DND-41 (cell line): ENCODE data around the gene TCF4.

ENCODE experiments used
- ATAC-seq: fragments of 200-7000 bp; cut with Tn5 transposase; 3 replicates; pipeline ENCODE4 v1.9.1; 2021; ENCODE audit warnings: low read depth; ENCODE audit not compliant: insufficient read depth
- DNase-seq: peaks from one replicate; pipeline ENCODE4 v3.0.0-alpha.2; 2020
- H2AFZ ChIP-seq: 2 replicates; pipeline ENCODE4 v1.6.0; 2012; ENCODE audit warnings: low read depth, low read length
- H3K27ac ChIP-seq: 2 replicates; pipeline ENCODE4 v1.5.1; 2012; ENCODE audit warnings: low read length, inconsistent platforms
- H3K27me3 ChIP-seq: fragments of 200-600 bp; sonication (generic); 2 replicates; pipeline ENCODE4 v1.6.0; 2012; ENCODE audit warnings: low read length, mild to moderate bottlenecking, inconsistent platforms; ENCODE audit not compliant: insufficient read depth, poor library complexity
- H3K36me3 ChIP-seq: 2 replicates; pipeline ENCODE4 v1.5.1; 2012; ENCODE audit warnings: low read length, inconsistent platforms; ENCODE audit not compliant: insufficient read depth
- H3K4me1 ChIP-seq: 2 replicates; pipeline ENCODE4 v1.5.1; 2012; ENCODE audit warnings: mild to moderate bottlenecking, low read length; ENCODE audit not compliant: insufficient read depth
- H3K4me2 ChIP-seq: 2 replicates; pipeline ENCODE4 v1.6.0; 2012; ENCODE audit warnings: mild to moderate bottlenecking, moderate library complexity, low read length, inconsistent platforms; ENCODE audit not compliant: insufficient read depth
- H3K4me3 ChIP-seq, 2 experiments: fragments of 200-600 bp in 1 of 2; shearing (Covaris generic) in 1 of 2; 2 replicates each; pipeline ENCODE4 v1.5.1; 2012 to 2016; ENCODE audit warnings: inconsistent platforms in 2 of 2, low read length in 2 of 2, mild to moderate bottlenecking in 2 of 2, low read depth in 1 of 2, moderate library complexity in 1 of 2
- H3K79me2 ChIP-seq: 2 replicates; pipeline ENCODE4 v1.6.0; 2012; ENCODE audit warnings: low read length, inconsistent platforms; ENCODE audit not compliant: insufficient read depth
- H3K9ac ChIP-seq: 2 replicates; pipeline ENCODE4 v1.6.0; 2012; ENCODE audit warnings: low read depth, mild to moderate bottlenecking, inconsistent platforms, low read length, moderate library complexity
- H3K9me3 ChIP-seq: 2 replicates; pipeline ENCODE4 v1.5.1; 2012; ENCODE audit warnings: low read length, moderate library complexity, mild to moderate bottlenecking, inconsistent platforms; ENCODE audit not compliant: insufficient read depth, severe bottlenecking
- H4K20me1 ChIP-seq: 2 replicates; pipeline ENCODE4 v1.6.0; 2012; ENCODE audit warnings: low read length; ENCODE audit not compliant: insufficient read depth
- CTCF ChIP-seq: IDR thresholded peaks from 2 replicates; pipeline ENCODE4 v1.5.1; 2012; ENCODE audit warnings: borderline replicate concordance, low read length, moderate library complexity, mild to moderate bottlenecking; ENCODE audit not compliant: poor library complexity, severe bottlenecking; ENCODE audit errors: extremely low read depth
- EZH2 ChIP-seq: IDR thresholded peaks from 3 replicates; pipeline ENCODE4 v1.6.1; 2012; ENCODE audit warnings: borderline replicate concordance, low read depth, mild to moderate bottlenecking, moderate library complexity, low read length, inconsistent platforms; ENCODE audit not compliant: severe bottlenecking

TCF4 gene

GRCh38 chr18:55634545-55634944 is 46.6 kb upstream of the TCF4 start:
- Histone ChIP-seq H3K36me3 (no peaks in the 10 kb centered on the region), H3K27ac (no peak overlapping the region), H3K9ac (no peak overlapping the region), H3K4me1 (no peaks in the 10 kb centered on the region), H3K27me3 (no peaks in the 10 kb centered on the region), H3K4me3 (no peak overlapping the region), H3K4me2 (no peak overlapping the region), H2AFZ (no peak overlapping the region), H3K79me2 (no peaks in the 10 kb centered on the region), H3K9me3 (no peaks in the 10 kb centered on the region), H4K20me1 (no peaks in the 10 kb centered on the region)
- TF ChIP-seq EZH2, result no peak
- TF ChIP-seq CTCF, result no peak
- no peak for ATAC-seq
- DNase-seq, result no peak

GRCh38 chr18:55633032-55633431 is 45.0 kb upstream of the TCF4 start:
- Histone ChIP-seq H3K36me3 (no peaks in the 10 kb centered on the region), H3K4me1 (no peaks in the 10 kb centered on the region), H3K9me3 (no peaks in the 10 kb centered on the region), H3K4me2 (no peak overlapping the region), H3K4me3 (no peak overlapping the region), H2AFZ (no peak overlapping the region), H3K79me2 (no peaks in the 10 kb centered on the region), H4K20me1 (no peaks in the 10 kb centered on the region), H3K27me3 (no peaks in the 10 kb centered on the region), H3K9ac (no peak overlapping the region), H3K27ac (no peak overlapping the region)
- ATAC-seq, result no peak
- TF ChIP-seq CTCF (no peak), EZH2 (no peak)
- no peak for DNase-seq

GRCh38 chr18:55629133-55629532 is 41.1 kb upstream of the TCF4 start:
- no peaks in the 10 kb centered on the region for H3K4me1 ChIP-seq
- TF ChIP-seq EZH2 (no peak), CTCF (no peak)
- no peaks in the 10 kb centered on the region for H4K20me1 ChIP-seq
- H3K9me3 ChIP-seq, result no peaks in the 10 kb centered on the region
- H3K9ac ChIP-seq, result no peak overlapping the region
- no peak for DNase-seq
- H3K27ac ChIP-seq, result no peak overlapping the region
- no peaks in the 10 kb centered on the region for H3K79me2 ChIP-seq
- no peak overlapping the region for H3K4me2 ChIP-seq
- no peak overlapping the region for H2AFZ ChIP-seq
- H3K4me3 ChIP-seq, result no peak overlapping the region
- no peaks in the 10 kb centered on the region for H3K36me3 ChIP-seq
- H3K27me3 ChIP-seq, result no peaks in the 10 kb centered on the region
- no peak for ATAC-seq

GRCh38 chr18:55627007-55627406 is 39.0 kb upstream of the TCF4 start:
- H3K27me3 ChIP-seq, result no peaks in the 10 kb centered on the region
- no peaks in the 10 kb centered on the region for H3K79me2 ChIP-seq
- H3K9ac ChIP-seq, result no peak overlapping the region
- H3K36me3 ChIP-seq, result no peaks in the 10 kb centered on the region
- H3K4me3 ChIP-seq, result no peak overlapping the region
- H3K9me3 ChIP-seq, result no peaks in the 10 kb centered on the region
- no peaks in the 10 kb centered on the region for H4K20me1 ChIP-seq
- ATAC-seq (no peak), DNase-seq (no peak)
- H3K4me1 ChIP-seq, result no peaks in the 10 kb centered on the region
- H3K4me2 ChIP-seq, result no peak overlapping the region
- no peak overlapping the region for H2AFZ ChIP-seq
- no peak overlapping the region for H3K27ac ChIP-seq
- TF ChIP-seq EZH2 (no peak), CTCF (no peak)
